SK-MEL-5 (cell line): Measurements from ENCODE around the gene CIAO2A. TPM values are rescaled to one million over a fixed set of nuclear protein-coding genes. Genes with fewer than 3 reads are reported as not detected.

Experiments used
- DNase-seq: peaks from one replicate; pipeline ENCODE4 v3.0.0-alpha.2; 2016; ENCODE audit warnings: low read depth, low spot score
- in situ Hi-C: cut with HindIII; loops from 2 replicates; pipeline ENCODE4 v1.10.0; 2016; ENCODE audit warnings: low sequenced_read_pairs, high pct_unique_total_duplicates, low pct_unique_long_range_greater_than_20kb
- total RNA-seq: library from RNA; depleted of rRNA; stranded (reverse); fragments of >200 nt; shearing (Covaris generic); gene quantifications from 2 replicates; pipeline ENCODE4 v1.2.3, GENCODE V29; 2014

Gene CIAO2A
- total RNA-seq, 1 experiment from 2014 or later = 314 TPM

GRCh38 chr15:64051407-64052259, 42.0 kb downstream of the CIAO2A start:
- in situ Hi-C loops = no loop called here
- no peak for DNase-seq

- no peak for DNase-seq
- in situ Hi-C loops = no loop called here
Measured at GRCh38 chr15:64051093-64051402, 42.6 kb downstream of the CIAO2A start.

GRCh38 chr15:64050281-64051092, 43.2 kb downstream of the CIAO2A start:
- in situ Hi-C loops = no loop called here
- no peak for DNase-seq

- in situ Hi-C loops = no loop called here
- no peak for DNase-seq
Measured at GRCh38 chr15:64048781-64049460, 44.7 kb downstream of the CIAO2A start.

- in situ Hi-C loops = no loop called here
- DNase-seq = peak; percentile 60
Measured at GRCh38 chr15:64046421-64047153, 47.1 kb downstream of the CIAO2A start, which contains the start of gene DAPK2. TSS of gene DAPK2 (minus strand) at chr15:64046485. CDS start at chr15:64040261, 6,224 bp downstream.

- DNase-seq = no peak
- in situ Hi-C loops = no loop called here
Measured at GRCh38 chr15:64045774-64046420, 47.7 kb downstream of the CIAO2A start.

GRCh38 chr15:64045101-64045435, 48.6 kb downstream of the CIAO2A start:
- in situ Hi-C loops = no loop called here
- DNase-seq = no peak

- in situ Hi-C loops = no loop called here
- no peak for DNase-seq
Measured at GRCh38 chr15:64044300-64045100, 49.1 kb downstream of the CIAO2A start.

- no peak for DNase-seq
- in situ Hi-C loops = no loop called here
Measured at GRCh38 chr15:64038878-64039610, 54.6 kb downstream of the CIAO2A start.

GRCh38 chr15:64037966-64038365, 55.7 kb downstream of the CIAO2A start:
- in situ Hi-C loops = no loop called here

GRCh38 chr15:64037116-64037515, 56.5 kb downstream of the CIAO2A start:
- DNase-seq = no peak
- in situ Hi-C loops = no loop called here

More at GRCh38 chr15:64037966-64038365, 55.7 kb downstream of the CIAO2A start:
- no peak for DNase-seq

- in situ Hi-C loops = no loop called here
- DNase-seq = no peak
Measured at GRCh38 chr15:64035525-64035924, 58.1 kb downstream of the CIAO2A start.

- no peak for DNase-seq
- in situ Hi-C loops = no loop called here
Measured at GRCh38 chr15:64034519-64034918, 59.1 kb downstream of the CIAO2A start.

GRCh38 chr15:64032329-64032728, 61.3 kb downstream of the CIAO2A start:
- DNase-seq = no peak
- in situ Hi-C loops = no loop called here

GRCh38 chr15:64030123-64030522, 63.5 kb downstream of the CIAO2A start:
- in situ Hi-C loops = no loop called here
- DNase-seq = no peak

- in situ Hi-C loops = no loop called here
- no peak for DNase-seq
Measured at GRCh38 chr15:64029633-64030032, 64.0 kb downstream of the CIAO2A start.
